A673 (cell line): ENCODE results near the gene CLEC2A.

Source experiments
- CTCF ChIP-seq: fragments of 300-800, 200-600 bp; sonication (generic); conservative IDR thresholded peaks from 2 replicates; pipeline ENCODE4 v1.5.1; 2017; ENCODE audit warnings: low read depth, mild to moderate bottlenecking, antibody characterized with exemption, low read length, moderate library complexity, mixed read lengths
- EZH2 ChIP-seq: fragments of 200-600 bp; sonication (generic); IDR thresholded peaks from 2 replicates; pipeline ENCODE4 v1.6.1; 2017; ENCODE audit warnings: borderline replicate concordance, low read depth, mild to moderate bottlenecking, mixed read lengths, antibody characterized with exemption, low read length; ENCODE audit not compliant: poor library complexity, severe bottlenecking

GRCh38 chr12:9880532-9881078, 51.6 kb downstream of the CLEC2A start:
- TF ChIP-seq CTCF = no peak
- TF ChIP-seq EZH2 = no peak
